PFSK-1 (cell line): ENCODE measurements around the gene RPS6KL1.

Experiments
- FOXP2 ChIP-seq: optimal IDR thresholded peaks from 2 replicates; pipeline ENCODE3; 2011; ENCODE audit warnings: borderline replicate concordance, control low read depth, inconsistent platforms; ENCODE audit not compliant: insufficient read depth; ENCODE audit errors: extremely low read length, extremely low read depth
- POLR2AphosphoS5 ChIP-seq: IDR thresholded peaks from 2 replicates; pipeline ENCODE4 v1.6.1; 2012; ENCODE audit warnings: low read depth, mild to moderate bottlenecking, control low read depth, low read length, moderate library complexity
- REST ChIP-seq, 2 experiments: IDR thresholded peaks; 2 replicates each; pipeline versions ENCODE4 v1.6.1 to v1.8.0; 2011 to 2012; ENCODE audit warnings: low read depth in 2 of 2, low read length in 2 of 2, control low read depth in 1 of 2, inconsistent platforms in 1 of 2, mild to moderate bottlenecking in 1 of 2, moderate library complexity in 1 of 2; ENCODE audit not compliant: insufficient read depth in 1 of 2
- SIN3A ChIP-seq: IDR thresholded peaks from 2 replicates; pipeline ENCODE4 v1.6.1; 2012; ENCODE audit warnings: mild to moderate bottlenecking, low read length, moderate library complexity, borderline replicate concordance; ENCODE audit not compliant: insufficient read depth
- TAF1 ChIP-seq: IDR thresholded peaks from 2 replicates; pipeline ENCODE4 v1.6.1; 2012; ENCODE audit warnings: low read length, control low read depth, borderline replicate concordance; ENCODE audit not compliant: insufficient read depth

- TF ChIP-seq POLR2AphosphoS5 (no peak), REST (IDR thresholded peaks at IDR 0.05; ENCODE audit: insufficient read depth in 1 of 2, low read depth in 2 of 2, low read length in 2 of 2) (no peak), TAF1 (no peak), SIN3A (no peak), FOXP2 (no peak)
Observed at GRCh38 chr14:74922752-74923401, at the start of gene RPS6KL1.
